ENCODE data around the gene UTP3. TPM values are rescaled to one million over a fixed set of nuclear protein-coding genes. Genes with fewer than 3 reads are reported as not detected.
"Not testable (repeated sequence)": the region's sequence is repeated elsewhere in the genome, so short reads cannot be mapped to it uniquely, and the experiment has no call there.

Gene UTP3
- total and polyA plus RNA-seq, 9 of the 15 experiments (the other 6 are each of a cell fraction or from before 2014, with no cell fraction given), result 11.9 to 69.3 (median 34.0) TPM

DNA sequence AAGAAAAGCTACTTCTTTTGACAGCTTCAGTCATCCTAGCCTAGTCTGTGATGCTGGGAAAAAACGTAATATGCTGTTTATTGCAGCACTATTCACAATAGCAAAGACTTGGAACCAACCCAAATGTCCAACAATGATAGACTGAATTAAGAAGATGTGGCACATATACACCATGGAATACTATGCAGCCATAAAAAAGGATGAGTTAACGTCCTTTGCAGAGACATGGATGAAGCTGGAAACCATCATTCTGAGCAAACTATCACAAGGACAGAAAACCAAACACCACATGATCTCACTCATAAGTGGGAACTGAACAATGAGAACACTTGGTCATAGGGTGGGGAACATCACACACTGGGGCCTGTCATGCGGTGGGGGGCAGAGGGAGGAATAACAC lies 6.2 kb upstream of the UTP3 start:
- H3K4me1 ChIP-seq (replicated peaks in 1 of 2; ENCODE audit: control insufficient read depth in 2 of 2, insufficient read depth in 2 of 2, low read length in 2 of 2); BruUV-seq (replicated peaks); H3K9me1 ChIP-seq (ENCODE audit: control insufficient read depth, insufficient read depth, low read length); ATAC-seq; H3K9me3 ChIP-seq (replicated peaks; ENCODE audit: control insufficient read depth, insufficient read depth, low read depth, low read length); H3K27me3 ChIP-seq (ENCODE audit: control insufficient read depth in 2 of 2, insufficient read depth in 2 of 2, low read length in 2 of 2); H3K27ac ChIP-seq (ENCODE audit: extremely low read depth, low read depth, low read length); H3K4me2 ChIP-seq (ENCODE audit: insufficient read depth, low read length); H3K79me2 ChIP-seq (ENCODE audit: control insufficient read depth, insufficient read depth, low read length); H3K36me3 ChIP-seq (ENCODE audit: control insufficient read depth, insufficient read depth, low read length); H3K4me3 ChIP-seq; CTCF ChIA-PET (ENCODE audit: low intra/inter-chr PET ratio); POLR2A ChIA-PET; FAIRE-seq; in situ Hi-C loops (cut with MboI); DNase-seq (ENCODE audit: extremely low read depth in 1 of 4, low spot score in 3 of 4); intact Hi-C loops (cut with micrococcal nuclease); H2AFZ ChIP-seq (ENCODE audit: low read depth, low read length); H3K9ac ChIP-seq (ENCODE audit: insufficient read depth in 1 of 2, low read depth in 2 of 2, low read length in 2 of 2); H4K20me1 ChIP-seq (replicated peaks; ENCODE audit: control insufficient read depth, insufficient read depth, low read length): not testable (repeated sequence)
- TF ChIP-seq BCOR (IDR thresholded peaks at IDR 0.05) (peak; percentile 70), KDM1A (IDR thresholded peaks at IDR 0.05) (peak; percentile 14 to 58; a peak in 2 of 4 replicates), RBM25 (IDR thresholded peaks at IDR 0.05; ENCODE audit: low read depth, low read length, severe bottlenecking) (peak; percentile 20), ZNF146 (CRISPR knock-in tag; IDR thresholded peaks at IDR 0.05; ENCODE audit: unreplicated experiment) (peak; percentile 96)
- 48% methylated on average over 3 of the region's 3 CpGs for WGBS (ENCODE audit: insufficient coverage, low coverage, missing lambda C conversion rate)

DNA sequence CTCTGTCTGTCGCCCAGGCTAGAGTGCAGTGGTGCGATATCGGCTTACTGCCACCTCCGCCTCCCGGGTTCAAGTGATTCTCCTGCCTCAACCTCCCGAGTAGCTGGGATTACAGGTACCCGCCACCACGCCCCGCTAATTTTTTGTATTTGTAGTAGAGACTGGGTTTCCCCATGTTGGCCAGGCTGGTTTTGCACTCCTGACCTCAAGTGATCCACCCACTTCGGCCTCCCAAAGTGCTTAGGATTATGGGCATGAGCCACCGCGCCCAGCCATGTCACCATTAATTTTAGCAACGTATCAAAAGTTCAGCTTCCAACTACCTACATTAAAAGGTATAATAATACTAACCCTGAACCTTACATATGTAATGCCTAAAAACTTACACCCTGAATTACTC lies 940 bp upstream of the UTP3 start:
- FAIRE-seq (no peak), ATAC-seq (no peak), DNase-seq (ENCODE audit: extremely low read depth in 1 of 4, low spot score in 3 of 4) (peak in 1 of 4 experiments; percentile 15)
- ChIA-PET POLR2A (interaction anchor here (0.7 to 1.4 kb wide), 2 partner anchors 10 to 14 kb away, joined by 3 to 4 read pairs; no protein-coding TSS in a partner anchor), CTCF (ENCODE audit: low intra/inter-chr PET ratio) (interaction anchor here (0.7 kb wide), 1 partner anchor 239 kb away, joined by 5 read pairs; no protein-coding TSS in a partner anchor)
- Histone ChIP-seq H3K27me3 (ENCODE audit: control insufficient read depth in 2 of 2, insufficient read depth in 2 of 2, low read length in 2 of 2) (no peaks in the 10 kb centered on the region), H3K4me2 (ENCODE audit: insufficient read depth, low read length) (peak overlapping the region; percentile 100), H3K79me2 (ENCODE audit: control insufficient read depth, insufficient read depth, low read length) (peaks cover 40% of the 10 kb centered on the region), H3K9ac (ENCODE audit: insufficient read depth in 1 of 2, low read depth in 2 of 2, low read length in 2 of 2) (peak overlapping the region; percentile 90 to 96), H3K4me3 (peak overlapping the region; percentile 76), H3K4me1 (replicated peaks in 1 of 2; ENCODE audit: control insufficient read depth in 2 of 2, insufficient read depth in 2 of 2, low read length in 2 of 2) (peaks cover 7 to 12% of the 10 kb centered on the region in 2 experiments), H3K36me3 (ENCODE audit: control insufficient read depth, insufficient read depth, low read length) (peaks cover 22% of the 10 kb centered on the region), H4K20me1 (replicated peaks; ENCODE audit: control insufficient read depth, insufficient read depth, low read length) (peaks cover 14% of the 10 kb centered on the region; the same call in 1 of the 2 replicates), H3K9me3 (replicated peaks; ENCODE audit: control insufficient read depth, insufficient read depth, low read depth, low read length) (no peaks in the 10 kb centered on the region), H3K27ac (ENCODE audit: extremely low read depth, low read depth, low read length) (peak overlapping the region; percentile 82), H2AFZ (ENCODE audit: low read depth, low read length) (peak overlapping the region; percentile 96), H3K9me1 (ENCODE audit: control insufficient read depth, insufficient read depth, low read length) (no peaks in the 10 kb centered on the region)
- TF ChIP-seq, protein P1, sequence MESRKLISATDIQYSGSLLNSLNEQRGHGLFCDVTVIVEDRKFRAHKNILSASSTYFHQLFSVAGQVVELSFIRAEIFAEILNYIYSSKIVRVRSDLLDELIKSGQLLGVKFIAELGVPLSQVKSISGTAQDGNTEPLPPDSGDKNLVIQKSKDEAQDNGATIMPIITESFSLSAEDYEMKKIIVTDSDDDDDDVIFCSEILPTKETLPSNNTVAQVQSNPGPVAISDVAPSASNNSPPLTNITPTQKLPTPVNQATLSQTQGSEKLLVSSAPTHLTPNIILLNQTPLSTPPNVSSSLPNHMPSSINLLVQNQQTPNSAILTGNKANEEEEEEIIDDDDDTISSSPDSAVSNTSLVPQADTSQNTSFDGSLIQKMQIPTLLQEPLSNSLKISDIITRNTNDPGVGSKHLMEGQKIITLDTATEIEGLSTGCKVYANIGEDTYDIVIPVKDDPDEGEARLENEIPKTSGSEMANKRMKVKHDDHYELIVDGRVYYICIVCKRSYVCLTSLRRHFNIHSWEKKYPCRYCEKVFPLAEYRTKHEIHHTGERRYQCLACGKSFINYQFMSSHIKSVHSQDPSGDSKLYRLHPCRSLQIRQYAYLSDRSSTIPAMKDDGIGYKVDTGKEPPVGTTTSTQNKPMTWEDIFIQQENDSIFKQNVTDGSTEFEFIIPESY (CRISPR knock-in tag; IDR thresholded peaks at IDR 0.05), result peak; percentile 96
- TF ChIP-seq ZNF766 (CRISPR knock-in tag; conservative IDR thresholded peaks at IDR 0.05) (0 out of 2 replicates have a peak, but pooled peaks have one; percentile 2), PTTG1 (tag; IDR thresholded peaks at IDR 0.05; ENCODE audit: low read depth) (no peak)
- TF ChIP-seq, protein P2, sequence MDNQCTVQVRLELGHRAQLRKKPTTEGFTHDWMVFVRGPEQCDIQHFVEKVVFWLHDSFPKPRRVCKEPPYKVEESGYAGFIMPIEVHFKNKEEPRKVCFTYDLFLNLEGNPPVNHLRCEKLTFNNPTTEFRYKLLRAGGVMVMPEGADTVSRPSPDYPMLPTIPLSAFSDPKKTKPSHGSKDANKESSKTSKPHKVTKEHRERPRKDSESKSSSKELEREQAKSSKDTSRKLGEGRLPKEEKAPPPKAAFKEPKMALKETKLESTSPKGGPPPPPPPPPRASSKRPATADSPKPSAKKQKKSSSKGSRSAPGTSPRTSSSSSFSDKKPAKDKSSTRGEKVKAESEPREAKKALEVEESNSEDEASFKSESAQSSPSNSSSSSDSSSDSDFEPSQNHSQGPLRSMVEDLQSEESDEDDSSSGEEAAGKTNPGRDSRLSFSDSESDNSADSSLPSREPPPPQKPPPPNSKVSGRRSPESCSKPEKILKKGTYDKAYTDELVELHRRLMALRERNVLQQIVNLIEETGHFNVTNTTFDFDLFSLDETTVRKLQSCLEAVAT (IDR thresholded peaks at IDR 0.05), result 0 out of 4 replicates have a peak, but pooled peaks of 1 of the 2 experiments have one; percentile 54
- TF ChIP-seq, protein P3, sequence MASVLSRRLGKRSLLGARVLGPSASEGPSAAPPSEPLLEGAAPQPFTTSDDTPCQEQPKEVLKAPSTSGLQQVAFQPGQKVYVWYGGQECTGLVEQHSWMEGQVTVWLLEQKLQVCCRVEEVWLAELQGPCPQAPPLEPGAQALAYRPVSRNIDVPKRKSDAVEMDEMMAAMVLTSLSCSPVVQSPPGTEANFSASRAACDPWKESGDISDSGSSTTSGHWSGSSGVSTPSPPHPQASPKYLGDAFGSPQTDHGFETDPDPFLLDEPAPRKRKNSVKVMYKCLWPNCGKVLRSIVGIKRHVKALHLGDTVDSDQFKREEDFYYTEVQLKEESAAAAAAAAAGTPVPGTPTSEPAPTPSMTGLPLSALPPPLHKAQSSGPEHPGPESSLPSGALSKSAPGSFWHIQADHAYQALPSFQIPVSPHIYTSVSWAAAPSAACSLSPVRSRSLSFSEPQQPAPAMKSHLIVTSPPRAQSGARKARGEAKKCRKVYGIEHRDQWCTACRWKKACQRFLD (CRISPR knock-in tag; IDR thresholded peaks at IDR 0.05), result 0 out of 2 replicates have a peak, but pooled peaks have one; percentile 53
- WGBS (ENCODE audit: insufficient coverage, low coverage, missing lambda C conversion rate), result 74% methylated on average over 12 of the region's 13 CpGs
- intact Hi-C loops (cut with micrococcal nuclease), result loop anchor here (5.0 kb wide), 1 partner anchor 35 kb away; no protein-coding TSS in a partner anchor
- no TSS peak for BruUV-seq (replicated peaks)
- in situ Hi-C loops (cut with MboI), result no loop called here

Measured in K562 (cell line).